Stimulated activated CD8-positive, alpha-beta memory T cell treated with anti-CD3 and anti-CD28 coated beads, Interleukin-4, amount 100 ng/mL, for 1 hour (primary cell): ENCODE data around the gene ELANE.

Experiments used
- DNase-seq, 2 donors: peaks; one replicate each; pipeline ENCODE4 v3.0.0-alpha.2; 2020; ENCODE audit warnings: low read depth in 2 of 2, low spot score in 1 of 2

The ELANE gene

DNA sequence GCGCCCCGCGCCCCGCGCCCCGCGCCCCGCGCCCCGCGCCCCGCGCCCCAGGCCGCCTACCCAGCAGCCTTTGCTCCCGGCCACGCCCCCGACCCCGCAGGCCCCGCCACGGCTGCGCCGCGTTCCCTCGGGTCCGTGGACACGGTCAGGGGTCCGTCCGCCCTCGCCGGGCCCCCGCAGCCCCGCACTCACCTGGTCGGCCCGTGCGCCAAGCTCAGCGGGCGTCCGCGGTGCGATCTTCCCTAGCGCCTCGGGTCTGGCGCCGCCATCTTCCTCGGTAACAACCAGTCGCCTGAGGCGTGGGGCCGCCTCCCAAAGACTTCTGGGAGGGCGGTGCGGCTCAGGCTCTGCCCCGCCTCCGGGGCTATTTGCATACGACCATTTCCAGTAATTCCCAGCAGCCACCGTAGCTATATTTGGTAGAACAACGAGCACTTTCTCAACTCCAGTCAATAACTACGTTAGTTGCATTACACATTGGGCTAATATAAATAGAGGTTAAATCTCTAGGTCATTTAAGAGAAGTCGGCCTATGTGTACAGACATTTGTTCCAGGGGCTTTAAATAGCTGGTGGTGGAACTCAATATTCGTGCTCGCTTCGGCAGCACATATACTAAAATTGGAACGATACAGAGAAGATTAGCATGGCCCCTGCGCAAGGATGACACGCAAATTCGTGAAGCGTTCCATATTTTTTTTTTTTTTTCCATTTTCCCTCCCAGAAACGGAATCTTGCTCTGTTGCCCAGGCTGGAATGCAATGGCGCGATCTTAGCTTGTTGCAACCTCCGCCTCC is 41.0 kb downstream of the ELANE start, which contains the start of the genes MED16 and RNU6-9:
MED16 (minus strand) TSS at position 294 of the 796 bp plus-strand sequence. CDS start 2,056 bp downstream, outside the sequence.
RNU6-9 (plus strand) TSS at position 591 of the 796 bp plus-strand sequence.
- DNase-seq, result peak; percentile 76 to 80

DNA sequence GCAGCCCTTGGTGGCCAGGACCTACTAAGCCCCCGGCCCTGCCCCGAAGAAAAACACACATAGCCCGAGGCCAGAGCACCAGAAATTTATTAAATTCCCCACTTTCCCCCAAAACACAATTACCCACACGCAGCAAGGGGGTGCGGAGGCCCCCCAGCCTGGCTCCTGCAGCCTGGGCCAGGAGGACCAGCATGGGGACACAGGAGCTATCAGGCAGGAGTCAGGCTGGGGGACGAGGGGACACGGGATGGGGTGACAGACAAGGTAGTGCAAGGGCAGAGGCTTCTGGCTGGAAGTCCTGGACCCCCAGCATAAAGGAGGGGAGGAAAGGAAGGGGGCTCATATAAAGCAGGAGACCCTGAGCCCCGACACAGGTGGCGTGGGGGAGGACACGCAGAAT is 44.3 kb downstream of the ELANE start:
- no peak for DNase-seq

DNA sequence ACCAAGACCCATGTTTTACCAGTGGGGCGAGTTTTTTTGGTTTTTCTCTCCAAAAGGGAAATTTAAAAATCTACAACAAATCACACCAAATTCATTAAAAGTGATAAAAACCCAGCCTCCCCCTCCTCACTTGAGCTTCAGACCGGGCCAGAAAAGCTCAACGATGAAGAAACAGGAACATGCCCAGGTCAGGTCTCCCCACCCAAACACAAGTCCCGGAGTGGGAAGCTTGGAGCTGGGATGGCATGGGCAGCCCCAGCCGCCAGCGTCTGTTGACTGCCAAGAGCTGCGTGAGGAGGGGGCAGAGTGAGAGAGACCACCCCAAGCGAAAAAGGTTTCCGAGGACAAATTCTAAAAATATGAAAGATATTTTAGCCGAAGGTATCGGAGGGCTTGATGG is 44.9 kb downstream of the ELANE start:
- no peak for DNase-seq

DNA sequence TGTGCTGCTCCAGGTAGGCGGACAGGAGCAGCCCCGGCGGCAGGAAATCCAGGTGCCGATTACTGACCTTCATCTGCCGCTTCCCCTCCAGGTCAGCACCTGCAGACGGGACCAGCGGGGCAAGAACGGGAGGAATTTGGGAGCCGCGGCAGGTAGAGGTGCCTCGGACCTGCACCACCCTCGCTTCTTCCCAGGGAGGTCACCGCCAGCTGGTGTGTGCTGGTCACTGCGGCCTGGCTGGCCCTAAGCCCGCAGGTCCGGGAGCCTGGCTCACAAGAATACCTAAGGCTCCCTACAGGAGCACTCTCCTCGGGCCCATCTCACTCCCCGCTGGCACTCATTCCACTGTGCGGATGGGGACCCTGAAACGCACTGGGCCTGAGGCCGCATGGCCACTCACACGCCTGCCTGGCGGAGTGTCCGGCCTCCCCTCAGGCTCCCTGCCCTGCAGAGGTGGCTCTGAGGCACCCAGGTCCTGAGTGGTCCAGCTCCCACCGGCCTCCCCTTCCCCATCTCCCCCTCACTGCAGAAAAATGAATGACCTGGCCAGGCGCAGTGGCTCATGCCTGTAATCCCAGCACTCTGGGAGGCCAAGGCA is 45.4 kb downstream of the ELANE start:
- DNase-seq, result no peak

DNA sequence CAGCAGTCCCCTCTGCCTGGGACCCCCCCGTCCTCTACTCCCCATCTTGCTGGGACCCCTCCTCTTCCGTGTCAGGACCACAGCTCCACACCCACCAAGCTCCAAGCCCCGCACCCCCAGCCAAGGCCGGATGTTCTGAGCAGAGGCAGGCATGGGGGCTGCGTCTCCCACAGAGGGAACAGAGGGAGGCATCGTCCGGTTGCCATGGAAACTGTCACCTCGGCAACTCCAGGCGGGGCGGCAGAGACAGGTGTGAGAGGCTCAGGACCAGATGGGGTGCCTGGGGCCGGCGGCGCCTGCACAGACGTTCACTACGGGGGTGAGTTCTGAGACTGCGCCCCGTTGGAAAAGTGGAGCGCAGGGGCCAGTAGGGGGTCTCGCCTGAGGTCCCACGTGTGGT is 46.6 kb downstream of the ELANE start:
- no peak for DNase-seq

DNA sequence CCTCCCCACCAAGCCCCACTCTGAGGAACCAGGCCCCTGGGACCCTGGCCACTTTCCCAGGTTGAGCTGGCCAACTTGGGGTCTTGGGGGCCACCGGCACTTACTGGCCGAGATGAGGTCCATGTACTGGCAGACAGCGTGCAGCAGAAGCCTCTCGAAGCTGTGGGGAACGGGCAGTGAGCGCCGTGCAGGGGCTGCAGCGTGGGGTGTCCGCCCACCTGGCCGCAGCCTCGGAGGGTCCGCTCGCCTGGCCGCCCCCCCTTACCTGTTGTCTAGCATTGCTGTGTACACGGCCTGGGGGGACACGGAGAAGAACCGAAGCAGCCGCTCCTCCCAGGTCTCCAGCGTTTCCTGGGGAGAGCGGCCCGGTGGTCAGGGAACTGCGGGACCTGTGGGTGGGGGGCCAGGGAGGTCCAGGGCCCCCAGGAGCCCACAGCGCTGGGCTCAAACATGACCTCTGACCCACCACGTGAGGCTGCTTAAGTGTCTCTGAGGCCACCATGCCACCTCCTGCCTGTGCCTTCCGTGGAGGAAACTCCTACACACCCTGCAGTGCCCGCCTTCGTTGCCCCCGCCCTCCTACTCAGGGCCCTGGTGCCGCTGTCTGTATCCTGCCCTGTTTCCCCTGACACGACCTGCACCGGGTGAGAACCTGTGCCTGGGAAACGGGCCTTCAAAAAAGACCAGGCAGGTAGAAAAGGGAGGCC is 47.4 kb downstream of the ELANE start:
- DNase-seq, result no peak

DNA sequence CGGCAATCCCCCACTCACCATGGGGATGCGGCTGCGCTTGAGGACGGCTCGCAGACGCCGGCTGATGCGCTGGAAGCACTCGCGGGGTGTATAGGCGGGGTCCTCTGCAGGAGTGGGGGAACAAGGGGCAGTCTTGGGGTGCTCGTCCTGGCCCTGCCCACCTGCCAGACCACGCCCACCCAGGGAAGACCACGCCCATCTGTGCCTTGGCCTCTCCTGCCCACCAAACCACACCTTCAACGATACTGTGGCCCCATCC is 47.9 kb downstream of the ELANE start:
- DNase-seq, result no peak

DNA sequence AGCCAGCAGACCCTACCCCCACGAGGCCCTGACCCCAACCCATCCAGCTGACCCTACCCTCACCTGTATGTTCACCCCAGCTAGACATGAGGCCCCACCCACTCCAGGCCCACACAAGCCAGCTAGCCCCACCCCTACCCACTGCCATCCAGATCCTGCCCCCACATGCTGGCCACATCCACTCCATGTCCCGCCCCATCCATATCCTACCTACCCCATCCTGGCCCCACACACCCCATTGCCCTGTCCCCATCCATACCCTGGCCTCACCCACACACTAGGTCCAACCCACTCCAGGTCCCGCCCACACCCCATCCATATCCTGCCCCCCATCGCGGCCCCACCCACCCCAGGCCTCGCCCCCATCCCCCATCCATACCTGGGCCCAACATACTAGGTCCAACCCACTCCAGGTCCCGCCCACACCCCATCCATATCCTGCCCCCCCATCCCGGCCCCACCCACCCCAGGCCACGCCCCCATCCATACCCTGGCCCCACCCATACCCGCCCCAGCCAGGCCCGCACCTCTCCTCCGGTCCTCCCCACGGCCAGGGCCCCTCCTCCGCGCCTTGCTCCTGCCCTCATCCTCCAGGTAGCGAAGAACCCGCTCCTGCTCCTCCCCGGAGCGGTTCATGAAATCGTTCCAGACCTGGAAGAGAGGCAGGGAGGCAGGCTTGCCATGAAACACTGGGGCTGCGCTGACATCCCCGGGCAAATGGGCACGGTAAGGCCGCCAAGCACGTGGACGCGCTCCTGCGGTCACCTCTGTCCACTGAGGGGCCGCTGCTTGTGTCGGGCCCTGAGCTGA is 48.4 kb downstream of the ELANE start:
- no peak for DNase-seq

DNA sequence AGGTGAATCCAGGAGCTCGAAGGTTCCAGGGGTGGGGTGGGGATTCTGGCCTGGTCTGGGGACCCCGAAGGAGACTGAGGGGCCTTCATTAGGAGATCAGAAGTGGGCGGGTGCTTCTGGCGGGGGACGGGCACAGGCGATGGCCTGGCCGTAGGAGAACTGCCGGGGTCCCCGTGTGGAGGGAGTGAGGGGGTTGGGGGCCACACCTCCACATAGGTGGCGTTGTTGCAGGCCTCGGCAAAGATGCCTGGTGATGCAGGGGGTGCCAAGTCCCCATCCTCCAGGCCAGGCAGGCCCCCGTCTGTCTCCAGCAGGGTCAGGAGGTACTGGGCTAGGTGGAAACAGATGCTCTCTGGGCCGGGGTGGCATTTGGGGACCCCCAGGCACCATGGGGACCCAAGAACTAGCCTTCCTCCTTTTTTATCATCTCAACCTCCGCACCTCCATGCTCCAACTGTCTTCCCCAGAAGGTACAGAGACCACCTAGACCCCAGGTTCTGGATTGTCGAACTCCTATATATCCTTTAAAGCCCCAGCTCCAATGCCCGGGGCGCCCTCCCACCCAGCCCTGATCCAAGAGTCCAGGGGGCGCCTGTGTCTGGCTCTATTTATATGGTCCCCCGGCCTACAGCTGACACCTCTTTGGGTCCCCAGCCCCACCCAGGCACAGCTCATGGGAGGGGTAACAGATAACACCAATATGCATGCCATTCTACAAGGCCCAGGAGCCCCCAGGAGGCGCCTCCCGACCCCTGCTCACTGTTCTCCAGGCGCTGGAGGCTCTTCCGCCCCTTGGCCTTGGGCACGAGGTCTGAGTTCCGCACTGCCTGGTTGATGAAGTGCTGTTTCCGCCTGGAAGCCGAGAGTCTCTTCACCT is 49.4 kb downstream of the ELANE start:
- DNase-seq, result no peak

DNA sequence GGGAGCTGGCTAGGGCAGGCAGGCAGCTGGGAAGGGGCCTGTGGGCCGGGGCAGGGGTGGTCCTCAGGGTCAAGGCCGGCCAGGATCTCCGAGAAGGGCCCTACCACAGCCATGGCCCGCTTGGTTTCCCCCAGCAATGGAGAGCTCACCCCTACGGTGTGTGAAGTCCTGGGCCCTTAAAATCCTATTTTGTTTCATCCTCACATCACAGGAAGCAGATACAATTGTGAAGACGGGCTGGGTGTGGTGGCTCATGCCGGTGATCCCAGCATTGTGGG is 49.9 kb downstream of the ELANE start:
- DNase-seq, result no peak

DNA sequence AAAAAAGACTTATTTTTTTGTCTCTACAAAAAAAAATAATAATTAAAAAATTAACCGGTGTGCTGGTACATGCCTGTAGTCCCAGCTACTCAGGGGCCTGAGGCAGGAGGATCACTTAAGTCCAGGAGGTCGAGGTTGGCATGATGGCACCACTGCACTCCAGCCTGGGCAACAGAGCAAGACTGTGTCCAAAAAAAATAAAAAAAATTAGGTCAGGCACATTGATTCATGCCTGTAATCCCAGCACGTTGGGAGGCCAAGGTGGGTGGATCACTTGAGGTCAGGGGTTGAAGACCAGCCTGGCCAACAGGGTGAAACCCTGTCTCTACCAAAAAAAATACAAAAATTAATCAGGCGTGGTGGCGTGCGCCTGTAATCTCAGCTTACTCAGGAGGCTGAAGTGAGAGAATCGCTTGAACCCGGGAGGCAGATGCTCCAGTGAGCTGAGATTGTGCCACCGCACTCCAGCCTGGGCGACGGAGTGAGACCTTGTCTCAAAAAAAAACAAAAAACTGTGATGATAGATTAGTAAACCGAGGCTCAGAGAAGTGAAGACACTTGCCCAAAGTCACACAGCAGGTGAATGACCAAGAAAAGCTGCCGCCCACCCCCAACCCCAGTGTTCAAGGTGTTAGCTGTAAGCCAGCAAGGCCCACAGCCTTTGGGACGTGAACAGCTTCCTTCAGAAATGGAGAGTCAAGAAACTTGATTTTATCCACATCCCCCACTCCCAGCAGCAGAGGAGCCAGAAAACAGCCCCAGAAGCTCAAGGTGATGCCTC is 50.5 kb downstream of the ELANE start:
- no peak for DNase-seq

DNA sequence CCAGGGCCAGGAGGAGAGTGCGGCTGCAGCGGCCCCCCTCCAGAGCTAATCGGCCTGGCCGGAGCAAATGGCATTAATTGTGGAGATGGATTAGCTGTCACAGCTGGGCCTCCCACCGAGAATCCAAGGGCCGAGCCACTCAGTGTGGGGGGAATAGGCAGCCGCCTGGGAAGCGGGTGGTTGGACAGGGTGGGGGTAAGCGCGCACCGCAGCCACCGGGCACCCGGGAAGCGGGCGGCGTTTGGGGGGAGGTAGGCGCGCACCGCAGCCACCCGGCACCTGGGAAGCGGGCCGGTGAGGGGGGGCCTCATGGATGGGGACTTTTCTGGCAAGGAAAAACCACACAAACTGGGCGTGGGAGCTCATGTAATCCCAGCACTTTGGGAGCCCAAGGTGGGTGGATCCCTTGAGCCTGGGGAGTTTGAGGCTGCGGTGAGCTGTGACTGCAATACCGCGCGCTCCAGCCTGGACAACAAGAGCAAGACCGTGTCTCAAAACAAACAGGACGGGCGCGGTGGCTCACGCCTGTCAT is 51.2 kb downstream of the ELANE start:
- no peak for DNase-seq

DNA sequence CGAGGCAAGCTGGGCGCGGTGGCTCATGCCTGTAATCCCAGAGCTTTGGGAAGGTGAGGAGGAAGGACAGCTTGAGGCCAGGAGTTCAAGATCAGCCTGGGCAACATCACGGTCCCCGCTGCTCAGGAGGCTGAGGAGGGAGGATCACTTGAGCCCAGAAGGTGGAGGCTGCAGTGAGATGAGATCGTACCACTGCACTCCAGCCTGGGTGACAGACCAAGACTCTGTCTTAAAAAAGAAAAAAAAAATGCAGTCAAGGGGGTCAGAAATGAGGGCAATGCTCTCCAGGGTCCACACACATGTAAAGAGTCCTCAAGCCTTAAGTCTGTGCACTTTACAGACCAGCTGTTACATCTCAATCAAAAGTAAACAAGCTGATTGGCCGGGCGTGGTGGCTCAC is 52.4 kb downstream of the ELANE start:
- DNase-seq, result no peak
